HepG2 (cell line): Measurements from ENCODE around the gene GPR137. TPM values are rescaled to one million over a fixed set of nuclear protein-coding genes. Genes with fewer than 3 reads are reported as not detected.

Source experiments
- FOXP4 ChIP-seq: sonication (generic); formaldehyde crosslinking; IDR thresholded peaks from 2 replicates; pipeline ENCODE4 v1.4.0; 2020; ENCODE audit warnings: missing genetic modification reagents
- KMT2A ChIP-seq: sonication (generic); formaldehyde crosslinking; IDR thresholded peaks from 2 replicates; pipeline ENCODE4 v1.4.0; 2020; ENCODE audit warnings: missing genetic modification reagents
- PAX8 ChIP-seq: sonication (generic); formaldehyde crosslinking; IDR thresholded peaks from 2 replicates; pipeline ENCODE4 v1.8.0; 2022; ENCODE audit warnings: mild to moderate bottlenecking, missing genetic modification reagents, borderline replicate concordance
- SKIL ChIP-seq: sonication (generic); formaldehyde crosslinking; IDR thresholded peaks from 2 replicates; pipeline ENCODE4 v1.8.0; 2022; ENCODE audit warnings: missing genetic modification reagents, mild to moderate bottlenecking, moderate library complexity, borderline replicate concordance
- TP53 ChIP-seq: sonication (generic); formaldehyde crosslinking; conservative IDR thresholded peaks from 2 replicates; pipeline ENCODE4 v1.4.0; 2020; ENCODE audit warnings: missing genetic modification reagents
- ZMAT3 ChIP-seq: sonication (generic); formaldehyde crosslinking; conservative IDR thresholded peaks from 2 replicates; pipeline ENCODE4 v1.7.0; 2021; ENCODE audit warnings: missing genetic modification reagents
- ZNF124 ChIP-seq: sonication (generic); formaldehyde crosslinking; IDR thresholded peaks from 2 replicates; pipeline ENCODE4 v1.4.0; 2020; ENCODE audit warnings: missing genetic modification reagents
- ZNF281 ChIP-seq: sonication (generic); formaldehyde crosslinking; IDR thresholded peaks from 2 replicates; pipeline ENCODE4 v1.4.0; 2020; ENCODE audit warnings: missing genetic modification reagents, borderline replicate concordance
- ZNF292 ChIP-seq: sonication (generic); formaldehyde crosslinking; IDR thresholded peaks from 2 replicates; pipeline ENCODE4 v1.8.1; 2022; ENCODE audit warnings: mild to moderate bottlenecking, low read depth, missing genetic modification reagents, borderline replicate concordance
- ZNF333 ChIP-seq: sonication (generic); formaldehyde crosslinking; IDR thresholded peaks from 2 replicates; pipeline ENCODE4 v1.4.0; 2020; ENCODE audit warnings: mild to moderate bottlenecking, missing genetic modification reagents, borderline replicate concordance
- ZNF34 ChIP-seq: sonication (generic); formaldehyde crosslinking; IDR thresholded peaks from 2 replicates; pipeline ENCODE4 v1.4.0; 2020; ENCODE audit warnings: mild to moderate bottlenecking, missing genetic modification reagents, borderline replicate concordance
- ZNF703 ChIP-seq: sonication (generic); formaldehyde crosslinking; IDR thresholded peaks from 2 replicates; pipeline ENCODE4 v1.5.1; 2020; ENCODE audit warnings: missing genetic modification reagents, mild to moderate bottlenecking, moderate library complexity, borderline replicate concordance
- polyA plus RNA-seq, 8 experiments: library from polyadenylated mRNA; depleted of rRNA in 3 of 8; stranded (reverse) in 7 of 8; unstranded in 1 of 8; fragments of >200 nt; fragmentation: Illumina TruSeq in 4 of 8; extraction: Trizol in 4 of 8; gene quantifications; 2 replicates each; pipeline versions ENCODE4 v1.2.1 to v1.2.3, GENCODE V29; 2011 to 2016; ENCODE audit warnings: low read depth in 4 of 8, missing spikeins in 1 of 8, mixed read lengths in 1 of 8; ENCODE audit not compliant: insufficient read depth in 1 of 8
- total RNA-seq, 5 experiments: library from RNA; depleted of rRNA; stranded (reverse); fragments of >200 nt; fragmentation: Illumina TruSeq; extraction: Trizol; gene quantifications; 2 replicates each; pipeline ENCODE4 v1.2.3, GENCODE V29; 2016; ENCODE audit warnings: low read depth in 1 of 5
- TF ChIP-seq, protein P1 (sequence below): sonication (generic); formaldehyde crosslinking; conservative IDR thresholded peaks from 2 replicates; pipeline ENCODE4 v1.4.0; 2020; ENCODE audit warnings: mild to moderate bottlenecking, missing genetic modification reagents, moderate library complexity
- TF ChIP-seq, protein P2 (sequence below): sonication (generic); formaldehyde crosslinking; IDR thresholded peaks from 2 replicates; pipeline ENCODE4 v1.5.1; 2020; ENCODE audit warnings: missing genetic modification reagents, mild to moderate bottlenecking, borderline replicate concordance

Gene GPR137
- total and polyA plus RNA-seq, 2 of the 13 experiments (the other 11 are each of a cell fraction or from before 2014, with no cell fraction given): 8.5 to 13.2 TPM

- TF ChIP-seq PAX8 (CRISPR knock-in tag) (no peak), KMT2A (no peak), ZNF703 (CRISPR knock-in tag) (no peak; the same call in 1 of the 2 replicates), ZNF124 (CRISPR knock-in tag) (no peak), FOXP4 (CRISPR knock-in tag) (no peak), ZNF292 (no peak), SKIL (CRISPR knock-in tag) (no peak), ZNF281 (CRISPR knock-in tag) (no peak), ZMAT3 (CRISPR knock-in tag) (no peak; the same call in 1 of the 2 replicates), ZNF333 (CRISPR knock-in tag) (no peak; the same call in 1 of the 2 replicates), TP53 (CRISPR knock-in tag) (no peak), ZNF34 (CRISPR knock-in tag) (no peak)
- TF ChIP-seq, protein P1, sequence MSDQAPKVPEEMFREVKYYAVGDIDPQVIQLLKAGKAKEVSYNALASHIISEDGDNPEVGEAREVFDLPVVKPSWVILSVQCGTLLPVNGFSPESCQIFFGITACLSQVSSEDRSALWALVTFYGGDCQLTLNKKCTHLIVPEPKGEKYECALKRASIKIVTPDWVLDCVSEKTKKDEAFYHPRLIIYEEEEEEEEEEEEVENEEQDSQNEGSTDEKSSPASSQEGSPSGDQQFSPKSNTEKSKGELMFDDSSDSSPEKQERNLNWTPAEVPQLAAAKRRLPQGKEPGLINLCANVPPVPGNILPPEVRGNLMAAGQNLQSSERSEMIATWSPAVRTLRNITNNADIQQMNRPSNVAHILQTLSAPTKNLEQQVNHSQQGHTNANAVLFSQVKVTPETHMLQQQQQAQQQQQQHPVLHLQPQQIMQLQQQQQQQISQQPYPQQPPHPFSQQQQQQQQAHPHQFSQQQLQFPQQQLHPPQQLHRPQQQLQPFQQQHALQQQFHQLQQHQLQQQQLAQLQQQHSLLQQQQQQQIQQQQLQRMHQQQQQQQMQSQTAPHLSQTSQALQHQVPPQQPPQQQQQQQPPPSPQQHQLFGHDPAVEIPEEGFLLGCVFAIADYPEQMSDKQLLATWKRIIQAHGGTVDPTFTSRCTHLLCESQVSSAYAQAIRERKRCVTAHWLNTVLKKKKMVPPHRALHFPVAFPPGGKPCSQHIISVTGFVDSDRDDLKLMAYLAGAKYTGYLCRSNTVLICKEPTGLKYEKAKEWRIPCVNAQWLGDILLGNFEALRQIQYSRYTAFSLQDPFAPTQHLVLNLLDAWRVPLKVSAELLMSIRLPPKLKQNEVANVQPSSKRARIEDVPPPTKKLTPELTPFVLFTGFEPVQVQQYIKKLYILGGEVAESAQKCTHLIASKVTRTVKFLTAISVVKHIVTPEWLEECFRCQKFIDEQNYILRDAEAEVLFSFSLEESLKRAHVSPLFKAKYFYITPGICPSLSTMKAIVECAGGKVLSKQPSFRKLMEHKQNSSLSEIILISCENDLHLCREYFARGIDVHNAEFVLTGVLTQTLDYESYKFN (CRISPR knock-in tag): no peak
- TF ChIP-seq, protein P2, sequence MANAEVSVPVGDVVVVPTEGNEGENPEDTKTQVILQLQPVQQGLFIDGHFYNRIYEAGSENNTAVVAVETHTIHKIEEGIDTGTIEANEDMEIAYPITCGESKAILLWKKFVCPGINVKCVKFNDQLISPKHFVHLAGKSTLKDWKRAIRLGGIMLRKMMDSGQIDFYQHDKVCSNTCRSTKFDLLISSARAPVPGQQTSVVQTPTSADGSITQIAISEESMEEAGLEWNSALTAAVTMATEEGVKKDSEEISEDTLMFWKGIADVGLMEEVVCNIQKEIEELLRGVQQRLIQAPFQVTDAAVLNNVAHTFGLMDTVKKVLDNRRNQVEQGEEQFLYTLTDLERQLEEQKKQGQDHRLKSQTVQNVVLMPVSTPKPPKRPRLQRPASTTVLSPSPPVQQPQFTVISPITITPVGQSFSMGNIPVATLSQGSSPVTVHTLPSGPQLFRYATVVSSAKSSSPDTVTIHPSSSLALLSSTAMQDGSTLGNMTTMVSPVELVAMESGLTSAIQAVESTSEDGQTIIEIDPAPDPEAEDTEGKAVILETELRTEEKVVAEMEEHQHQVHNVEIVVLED (CRISPR knock-in tag): 0 out of 2 replicates have a peak, but pooled peaks have one; percentile 7
These were observed at the start of gene GPR137 (continued) for GRCh38 chr11:64284962-64285884.
